DND-41 (cell line): Measurements from ENCODE around the gene CDX2.

Source experiments
- ATAC-seq: fragments of 200-7000 bp; cut with Tn5 transposase; 3 replicates; pipeline ENCODE4 v1.9.1; 2021; ENCODE audit warnings: low read depth; ENCODE audit not compliant: insufficient read depth
- DNase-seq: peaks from one replicate; pipeline ENCODE4 v3.0.0-alpha.2; 2020
- H2AFZ ChIP-seq: 2 replicates; pipeline ENCODE4 v1.6.0; 2012; ENCODE audit warnings: low read depth, low read length
- H3K27ac ChIP-seq: 2 replicates; pipeline ENCODE4 v1.5.1; 2012; ENCODE audit warnings: low read length, inconsistent platforms
- H3K27me3 ChIP-seq: fragments of 200-600 bp; sonication (generic); 2 replicates; pipeline ENCODE4 v1.6.0; 2012; ENCODE audit warnings: low read length, mild to moderate bottlenecking, inconsistent platforms; ENCODE audit not compliant: insufficient read depth, poor library complexity
- H3K36me3 ChIP-seq: 2 replicates; pipeline ENCODE4 v1.5.1; 2012; ENCODE audit warnings: low read length, inconsistent platforms; ENCODE audit not compliant: insufficient read depth
- H3K4me1 ChIP-seq: 2 replicates; pipeline ENCODE4 v1.5.1; 2012; ENCODE audit warnings: mild to moderate bottlenecking, low read length; ENCODE audit not compliant: insufficient read depth
- H3K4me2 ChIP-seq: 2 replicates; pipeline ENCODE4 v1.6.0; 2012; ENCODE audit warnings: mild to moderate bottlenecking, moderate library complexity, low read length, inconsistent platforms; ENCODE audit not compliant: insufficient read depth
- H3K4me3 ChIP-seq, 2 experiments: fragments of 200-600 bp in 1 of 2; shearing (Covaris generic) in 1 of 2; 2 replicates each; pipeline ENCODE4 v1.5.1; 2012 to 2016; ENCODE audit warnings: inconsistent platforms in 2 of 2, low read length in 2 of 2, mild to moderate bottlenecking in 2 of 2, low read depth in 1 of 2, moderate library complexity in 1 of 2
- H3K79me2 ChIP-seq: 2 replicates; pipeline ENCODE4 v1.6.0; 2012; ENCODE audit warnings: low read length, inconsistent platforms; ENCODE audit not compliant: insufficient read depth
- H3K9ac ChIP-seq: 2 replicates; pipeline ENCODE4 v1.6.0; 2012; ENCODE audit warnings: low read depth, mild to moderate bottlenecking, inconsistent platforms, low read length, moderate library complexity
- H3K9me3 ChIP-seq: 2 replicates; pipeline ENCODE4 v1.5.1; 2012; ENCODE audit warnings: low read length, moderate library complexity, mild to moderate bottlenecking, inconsistent platforms; ENCODE audit not compliant: insufficient read depth, severe bottlenecking
- H4K20me1 ChIP-seq: 2 replicates; pipeline ENCODE4 v1.6.0; 2012; ENCODE audit warnings: low read length; ENCODE audit not compliant: insufficient read depth
- EZH2 ChIP-seq: IDR thresholded peaks from 3 replicates; pipeline ENCODE4 v1.6.1; 2012; ENCODE audit warnings: borderline replicate concordance, low read depth, mild to moderate bottlenecking, moderate library complexity, low read length, inconsistent platforms; ENCODE audit not compliant: severe bottlenecking
- TF ChIP-seq, protein P1 (sequence below): IDR thresholded peaks from 2 replicates; pipeline ENCODE4 v1.5.1; 2012; ENCODE audit warnings: borderline replicate concordance, low read length, moderate library complexity, mild to moderate bottlenecking; ENCODE audit not compliant: poor library complexity, severe bottlenecking; ENCODE audit errors: extremely low read depth

CDX2 gene

DNA sequence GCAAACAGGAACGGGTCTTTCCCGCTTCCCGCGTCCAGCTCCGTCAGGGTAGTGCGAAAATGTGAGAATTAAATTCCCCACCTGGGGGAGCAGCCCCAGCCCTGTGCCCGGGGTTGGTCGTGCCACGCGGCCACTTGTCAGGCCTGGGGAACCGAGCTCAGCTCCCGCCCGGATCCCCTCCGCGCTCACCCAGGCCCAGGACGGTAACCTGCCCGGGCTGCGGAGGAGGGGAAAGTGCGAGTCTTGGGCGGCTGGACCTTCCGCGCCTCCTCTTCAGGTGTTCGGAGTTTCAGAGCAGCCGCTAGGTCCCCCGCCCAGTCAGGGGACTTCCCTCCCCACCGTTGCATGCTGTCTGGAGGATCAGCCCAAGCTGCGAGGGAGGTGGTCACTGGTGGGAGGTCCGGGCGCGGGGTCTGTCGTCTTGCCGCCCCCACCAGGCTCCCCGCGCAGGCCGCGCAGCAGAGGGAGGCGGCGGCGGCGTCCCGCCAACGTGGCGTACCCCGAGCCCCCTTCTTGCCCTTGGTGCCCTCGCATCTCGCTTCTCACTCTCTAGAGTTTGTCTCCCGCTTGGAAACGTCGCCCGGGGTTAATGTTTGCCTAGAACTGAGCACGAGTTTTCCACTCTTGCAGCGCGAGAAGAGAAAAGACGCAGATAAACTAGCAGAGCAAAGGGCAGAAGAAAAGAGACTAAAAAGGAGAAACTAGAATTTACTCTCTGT lies 11.3 kb upstream of the CDX2 start:
- H3K4me1 ChIP-seq: peaks cover 4% of the 10 kb centered on the region; the same call in 1 of the 2 replicates
- no peaks in the 10 kb centered on the region for H3K36me3 ChIP-seq
- H3K4me3 ChIP-seq: no peak overlapping the region
- H3K27me3 ChIP-seq: no peaks in the 10 kb centered on the region
- TF ChIP-seq, protein P1, sequence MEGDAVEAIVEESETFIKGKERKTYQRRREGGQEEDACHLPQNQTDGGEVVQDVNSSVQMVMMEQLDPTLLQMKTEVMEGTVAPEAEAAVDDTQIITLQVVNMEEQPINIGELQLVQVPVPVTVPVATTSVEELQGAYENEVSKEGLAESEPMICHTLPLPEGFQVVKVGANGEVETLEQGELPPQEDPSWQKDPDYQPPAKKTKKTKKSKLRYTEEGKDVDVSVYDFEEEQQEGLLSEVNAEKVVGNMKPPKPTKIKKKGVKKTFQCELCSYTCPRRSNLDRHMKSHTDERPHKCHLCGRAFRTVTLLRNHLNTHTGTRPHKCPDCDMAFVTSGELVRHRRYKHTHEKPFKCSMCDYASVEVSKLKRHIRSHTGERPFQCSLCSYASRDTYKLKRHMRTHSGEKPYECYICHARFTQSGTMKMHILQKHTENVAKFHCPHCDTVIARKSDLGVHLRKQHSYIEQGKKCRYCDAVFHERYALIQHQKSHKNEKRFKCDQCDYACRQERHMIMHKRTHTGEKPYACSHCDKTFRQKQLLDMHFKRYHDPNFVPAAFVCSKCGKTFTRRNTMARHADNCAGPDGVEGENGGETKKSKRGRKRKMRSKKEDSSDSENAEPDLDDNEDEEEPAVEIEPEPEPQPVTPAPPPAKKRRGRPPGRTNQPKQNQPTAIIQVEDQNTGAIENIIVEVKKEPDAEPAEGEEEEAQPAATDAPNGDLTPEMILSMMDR: no peak
- TF ChIP-seq EZH2: no peak
- no peaks in the 10 kb centered on the region for H4K20me1 ChIP-seq
- H3K79me2 ChIP-seq: no peaks in the 10 kb centered on the region
- DNase-seq (no peak), ATAC-seq (no peak)
- H3K9ac ChIP-seq: no peak overlapping the region
- H2AFZ ChIP-seq: no peak overlapping the region
- no peak overlapping the region for H3K4me2 ChIP-seq
- H3K27ac ChIP-seq: no peak overlapping the region
- no peaks in the 10 kb centered on the region for H3K9me3 ChIP-seq

- H3K4me3 ChIP-seq: no peak overlapping the region
- no peak overlapping the region for H3K4me2 ChIP-seq
- no peak for ATAC-seq
- no peak for TF ChIP-seq EZH2
- TF ChIP-seq, protein P1: no peak
- H3K27ac ChIP-seq: no peak overlapping the region
- no peaks in the 10 kb centered on the region for H3K27me3 ChIP-seq
- H3K36me3 ChIP-seq: no peaks in the 10 kb centered on the region
- no peak overlapping the region for H3K9ac ChIP-seq
- no peaks in the 10 kb centered on the region for H3K9me3 ChIP-seq
- H3K4me1 ChIP-seq: peaks cover 4% of the 10 kb centered on the region; the same call in 1 of the 2 replicates
- DNase-seq: no peak
- H3K79me2 ChIP-seq: no peaks in the 10 kb centered on the region
- H2AFZ ChIP-seq: no peak overlapping the region
- H4K20me1 ChIP-seq: no peaks in the 10 kb centered on the region
Measured at GRCh38 chr13:27979765-27980279, 10.7 kb upstream of the CDX2 start.

DNA sequence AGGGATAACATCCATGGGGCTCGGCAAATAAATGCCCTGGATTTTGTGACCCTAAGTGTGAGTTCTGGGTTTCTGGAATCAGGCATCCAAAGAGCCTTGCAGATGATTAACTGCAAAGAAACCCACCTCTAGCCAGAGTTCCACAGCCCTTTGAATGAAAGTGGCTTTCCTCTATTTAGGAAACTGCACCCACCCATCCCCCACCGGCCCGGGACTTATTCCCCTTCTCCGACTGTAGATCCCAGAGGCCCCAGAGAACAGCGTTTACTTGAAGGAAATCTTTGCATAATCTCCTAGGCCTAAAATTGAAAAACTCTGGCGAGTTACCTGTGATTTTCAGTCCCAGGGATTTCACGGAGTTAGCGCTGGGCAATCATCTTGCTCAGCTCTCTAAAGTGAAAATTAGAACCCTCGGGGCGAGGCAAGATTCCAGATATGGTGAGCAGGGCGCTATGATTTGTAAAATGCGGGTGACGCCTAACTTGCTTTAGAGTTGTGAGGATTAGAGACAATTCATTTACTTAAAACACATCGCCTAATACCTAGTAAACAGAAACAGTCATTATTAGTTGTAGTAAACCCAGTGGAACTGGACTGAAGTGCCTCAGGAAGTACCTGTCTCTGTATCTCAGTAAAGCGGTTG lies 10.0 kb upstream of the CDX2 start:
- Histone ChIP-seq H3K27me3 (no peaks in the 10 kb centered on the region), H4K20me1 (no peaks in the 10 kb centered on the region), H3K27ac (no peak overlapping the region), H3K79me2 (no peaks in the 10 kb centered on the region), H3K36me3 (no peaks in the 10 kb centered on the region), H3K4me1 (peaks cover 3% of the 10 kb centered on the region; the same call in 1 of the 2 replicates), H3K9me3 (no peaks in the 10 kb centered on the region), H2AFZ (no peak overlapping the region), H3K4me3 (no peak overlapping the region), H3K9ac (no peak overlapping the region), H3K4me2 (no peak overlapping the region)
- ATAC-seq (no peak), DNase-seq (no peak)
- no peak for TF ChIP-seq EZH2
- TF ChIP-seq, protein P1: no peak
